CD8-positive, alpha-beta memory T cell (primary cell): Measurements from ENCODE around the gene ZMYND15. TPM values are rescaled to one million over a fixed set of nuclear protein-coding genes. Genes with fewer than 3 reads are reported as not detected.

Source experiments
- CTCF ChIA-PET: fragments of 350-600 bp; sonication (Branson Sonifier 250); formaldehyde crosslinking; loops from one replicate; lab custom pipeline; 2021; ENCODE audit warnings: antibody characterized with exemption; lab: Charles Lee
- POLR2A ChIA-PET: fragments of 350-600 bp; sonication (Branson Sonifier 250); formaldehyde crosslinking; loops from one replicate; lab custom pipeline; 2021; ENCODE audit warnings: antibody characterized with exemption; lab: Charles Lee
- DNase-seq, 5 donors: peaks; one replicate each; pipeline versions ENCODE4 v3.0.0 to v3.0.0-alpha.2; 2020 to 2022; ENCODE audit warnings: mixed read lengths in 1 of 5
- H3K27ac ChIP-seq: one replicate; pipeline ENCODE4 v1.7.0; 2013; ENCODE audit warnings: low read depth, mild to moderate bottlenecking, low read length, moderate library complexity
- H3K27me3 ChIP-seq: 2 replicates; pipeline ENCODE4 v1.7.0; 2013; ENCODE audit warnings: low read length, mild to moderate bottlenecking; ENCODE audit not compliant: insufficient read depth, poor library complexity, severe bottlenecking
- H3K36me3 ChIP-seq: 2 replicates; pipeline ENCODE4 v1.7.0; 2013; ENCODE audit warnings: mild to moderate bottlenecking, low read length, moderate library complexity; ENCODE audit not compliant: insufficient read depth
- H3K4me1 ChIP-seq: 2 replicates; pipeline ENCODE4 v1.7.0; 2013; ENCODE audit warnings: mild to moderate bottlenecking, low read length, moderate library complexity; ENCODE audit not compliant: insufficient read depth
- H3K4me3 ChIP-seq: 2 replicates; pipeline ENCODE4 v1.7.0; 2013; ENCODE audit warnings: mild to moderate bottlenecking, low read length
- H3K9me3 ChIP-seq: 2 replicates; pipeline ENCODE4 v1.7.0; 2013; ENCODE audit warnings: mild to moderate bottlenecking, low read length
- H3K27ac Mint-ChIP-seq, 8 donors: one replicate each; pipeline ENCODE4 v1.8.0; 2020 to 2021; ENCODE audit warnings: mixed read lengths in 8 of 8, mild to moderate bottlenecking in 6 of 8, inconsistent platforms in 3 of 8, moderate library complexity in 3 of 8
- H3K27me3 Mint-ChIP-seq, 2 donors: one replicate each; pipeline ENCODE4 v1.8.0; 2020 to 2021; ENCODE audit warnings: mixed read lengths in 2 of 2, mild to moderate bottlenecking in 1 of 2, moderate library complexity in 1 of 2
- H3K36me3 Mint-ChIP-seq, 3 donors: one replicate each; pipeline ENCODE4 v1.8.0; 2020 to 2021; ENCODE audit warnings: mixed read lengths in 3 of 3, inconsistent platforms in 1 of 3, mild to moderate bottlenecking in 1 of 3
- H3K4me1 Mint-ChIP-seq, 3 donors: one replicate each; pipeline ENCODE4 v1.8.0; 2020 to 2021; ENCODE audit warnings: mixed read lengths in 3 of 3, inconsistent platforms in 1 of 3, mild to moderate bottlenecking in 1 of 3
- H3K4me3 Mint-ChIP-seq, 7 donors: one replicate each; pipeline ENCODE4 v1.8.0; 2020 to 2021; ENCODE audit warnings: mixed read lengths in 7 of 7, mild to moderate bottlenecking in 6 of 7, moderate library complexity in 4 of 7, inconsistent platforms in 2 of 7
- H3K9me3 Mint-ChIP-seq, 5 donors: one replicate each; pipeline ENCODE4 v1.8.0; 2020 to 2022; ENCODE audit warnings: mixed read lengths in 5 of 5, mild to moderate bottlenecking in 3 of 5, moderate library complexity in 2 of 5, inconsistent platforms in 1 of 5
- polyA plus RNA-seq: library from polyadenylated mRNA; unstranded; fragments of 300-500 nt; fragmentation: Illumina TruSeq; gene quantifications from one replicate; pipeline ENCODE4 v1.2.3, GENCODE V29; 2021
- total RNA-seq, 2 experiments: library from RNA; stranded (reverse); gene quantifications; one replicate each; pipeline ENCODE4 v1.2.3, GENCODE V29; 2021

The ZMYND15 gene
- total and polyA plus RNA-seq, 3 experiments from 2014 or later: 0.09 TPM; not detected in 2

DNA sequence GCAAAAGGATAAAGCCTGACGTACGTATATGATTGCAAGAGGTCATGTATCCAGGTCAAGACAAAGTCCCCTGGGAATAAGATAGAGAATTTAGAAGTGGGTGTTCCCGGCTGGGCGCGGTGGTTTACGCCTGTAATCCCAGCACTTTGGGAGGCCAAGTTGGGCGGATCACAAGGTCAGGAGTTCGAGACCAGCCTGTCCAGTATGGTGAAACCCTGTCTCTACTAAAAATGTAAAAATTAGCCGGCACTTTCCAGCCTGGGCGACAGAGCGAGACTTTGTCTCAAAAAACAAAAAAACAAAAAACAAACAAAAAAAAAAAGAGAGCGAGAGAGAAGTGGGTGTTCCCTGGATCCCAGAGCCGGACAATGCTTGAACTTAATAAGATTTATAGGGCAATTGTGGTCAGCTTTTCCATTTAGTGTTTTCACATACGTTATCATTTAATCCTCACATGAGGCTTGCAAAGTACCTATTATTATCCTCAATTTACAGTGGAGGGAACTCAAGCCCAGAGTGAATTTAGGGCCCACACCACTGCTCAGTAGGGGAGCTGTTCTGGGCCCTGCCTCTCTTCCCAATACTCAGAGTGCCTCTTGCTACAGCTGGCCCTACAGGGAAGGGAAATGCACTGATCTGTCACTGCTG is 48.6 kb downstream of the ZMYND15 start:
- Mint-ChIP-seq H3K9me3 (peaks cover 0 to 2% (median 0%) of the 10 kb centered on the region in 5 donors), H3K4me1 (peaks cover 18 to 38% (median 26%) of the 10 kb centered on the region in 3 donors), H3K27ac (peak overlapping the region in 4 of 8 donors; percentile 3 to 80 (median 59)), H3K27me3 (peaks cover 38 to 45% of the 10 kb centered on the region in 2 donors), H3K4me3 (peak overlapping the region; percentile 23 to 88 (median 49)), H3K36me3 (peaks cover 0 to 2% (median 0%) of the 10 kb centered on the region in 3 donors)
- POLR2A ChIA-PET: interaction anchor here (0.7 to 1.0 kb wide), 2 partner anchors 78 to 92 kb away, joined by 4 to 5 read pairs; no protein-coding TSS in a partner anchor
- Histone ChIP-seq H3K9me3 (no peaks in the 10 kb centered on the region), H3K27me3 (peaks cover 23% of the 10 kb centered on the region), H3K36me3 (no peaks in the 10 kb centered on the region), H3K4me3 (no peak overlapping the region), H3K27ac (no peak overlapping the region), H3K4me1 (peaks cover 24% of the 10 kb centered on the region)
- CTCF ChIA-PET: interaction anchor here (1.0 to 4.5 kb wide), 4 partner anchors 9 to 101 kb away, joined by 3 to 52 read pairs (median 10); partner anchors contain the start of gene ARRB2
- DNase-seq: no peak

- DNase-seq: no peak
Measured at GRCh38 chr17:4788807-4789700, 49.4 kb downstream of the ZMYND15 start, which contains the start of gene GLTPD2. TSS of gene GLTPD2 (plus strand) at chr17:4788964. CDS start at chr17:4789012, 48 bp downstream.

DNA sequence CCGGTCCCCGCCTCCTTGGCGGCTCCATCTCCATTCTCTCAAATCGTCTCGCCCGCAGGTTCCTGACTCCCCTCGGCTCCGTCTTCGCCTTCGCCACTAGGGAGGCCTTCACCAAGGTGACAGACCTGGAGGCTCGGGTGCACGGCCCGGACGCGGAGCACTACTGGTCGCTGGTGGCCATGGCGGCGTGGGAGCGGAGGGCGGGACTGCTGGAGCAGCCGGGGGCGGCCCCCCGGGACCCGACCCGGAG is 50.0 kb downstream of the ZMYND15 start:
- H3K27me3 ChIP-seq: peaks cover 11% of the 10 kb centered on the region
- CTCF ChIA-PET: interaction anchor here (0.5 to 4.5 kb wide), 42 partner anchors 8 to 484 kb away, joined by 3 to 52 read pairs (median 4); partner anchors contain the start of genes ARRB2, C17orf107, MED11 and PELP1
- H3K36me3 ChIP-seq: no peaks in the 10 kb centered on the region
- POLR2A ChIA-PET: interaction anchor here (1.0 to 2.3 kb wide), 9 partner anchors 17 to 110 kb away, joined by 3 to 24 read pairs (median 4); partner anchors contain the start of genes ARRB2, C17orf107, MED11 and PLD2
- Mint-ChIP-seq H3K27ac (peak overlapping the region in 6 of 8 donors; percentile 12 to 83 (median 53)), H3K4me3 (peak overlapping the region; percentile 70 to 90 (median 77)), H3K9me3 (peaks cover 0 to 2% (median 0%) of the 10 kb centered on the region in 5 donors), H3K4me1 (peaks cover 18 to 38% (median 26%) of the 10 kb centered on the region in 3 donors), H3K36me3 (peaks cover 0 to 2% (median 0%) of the 10 kb centered on the region in 3 donors), H3K27me3 (peaks cover 31 to 36% of the 10 kb centered on the region in 2 donors)
- peaks cover 24% of the 10 kb centered on the region for H3K4me1 ChIP-seq
- no peaks in the 10 kb centered on the region for H3K9me3 ChIP-seq
- H3K4me3 ChIP-seq: peak overlapping the region; percentile 42
- no peak for DNase-seq
- H3K27ac ChIP-seq: peak overlapping the region; percentile 83

More at GRCh38 chr17:4788807-4789700, 49.4 kb downstream of the ZMYND15 start, which contains the start of gene GLTPD2:
- Histone ChIP-seq H3K36me3 (no peaks in the 10 kb centered on the region), H3K27ac (peak within 1 kb of the TSS; percentile 83), H3K4me1 (peaks cover 24% of the 10 kb centered on the region), H3K9me3 (no peaks in the 10 kb centered on the region), H3K27me3 (peaks cover 17% of the 10 kb centered on the region), H3K4me3 (peak within 1 kb of the TSS; percentile 42)
- Mint-ChIP-seq H3K27me3 (peaks cover 37 to 40% of the 10 kb centered on the region in 2 donors), H3K27ac (peak within 1 kb of the TSS in 7 of 8 donors; percentile 12 to 83 (median 73)), H3K4me3 (peak within 1 kb of the TSS; percentile 70 to 90 (median 77)), H3K4me1 (peaks cover 18 to 38% (median 26%) of the 10 kb centered on the region in 3 donors), H3K36me3 (peaks cover 0 to 2% (median 0%) of the 10 kb centered on the region in 3 donors), H3K9me3 (peaks cover 0 to 2% (median 0%) of the 10 kb centered on the region in 5 donors)
- ChIA-PET CTCF (interaction anchor here (0.5 to 4.5 kb wide), 42 partner anchors 9 to 485 kb away, joined by 3 to 52 read pairs (median 4); partner anchors contain the start of genes ARRB2, C17orf107, MED11 and PELP1), POLR2A (interaction anchor here (0.7 to 2.3 kb wide), 9 partner anchors 17 to 111 kb away, joined by 3 to 24 read pairs (median 4); partner anchors contain the start of genes ARRB2, C17orf107, MED11 and PLD2)

GRCh38 chr17:4789951-4790704 is 50.5 kb downstream of the ZMYND15 start:
- peak; percentile 67 to 86 (median 76) for DNase-seq
- H3K9me3 Mint-ChIP-seq: peaks cover 0 to 2% (median 0%) of the 10 kb centered on the region in 5 donors
- Histone ChIP-seq H3K9me3 (no peaks in the 10 kb centered on the region), H3K27ac (peak overlapping the region; percentile 83), H3K27me3 (peaks cover 9% of the 10 kb centered on the region), H3K4me3 (peak overlapping the region; percentile 42), H3K4me1 (peaks cover 24% of the 10 kb centered on the region), H3K36me3 (no peaks in the 10 kb centered on the region)
- H3K27ac Mint-ChIP-seq: peak overlapping the region; percentile 70 to 95 (median 89)
- POLR2A ChIA-PET: interaction anchor here (0.7 to 2.3 kb wide), 11 partner anchors 14 to 109 kb away, joined by 3 to 24 read pairs (median 4); partner anchors contain the start of genes ARRB2, C17orf107, MED11 and PLD2
- H3K4me1 Mint-ChIP-seq: peaks cover 18 to 38% (median 26%) of the 10 kb centered on the region in 3 donors
- CTCF ChIA-PET: interaction anchor here (0.5 to 4.5 kb wide), 48 partner anchors 8 to 484 kb away, joined by 3 to 52 read pairs (median 4); partner anchors contain the start of genes ARRB2, C17orf107, CHRNE and MED11
- peaks cover 29 to 32% of the 10 kb centered on the region in 2 donors for H3K27me3 Mint-ChIP-seq
- peak overlapping the region; percentile 82 to 95 (median 89) for H3K4me3 Mint-ChIP-seq
- H3K36me3 Mint-ChIP-seq: peaks cover 0 to 2% (median 0%) of the 10 kb centered on the region in 3 donors

- H3K4me1 Mint-ChIP-seq: peaks cover 18 to 36% (median 22%) of the 10 kb centered on the region in 3 donors
- peaks cover 0 to 2% (median 0%) of the 10 kb centered on the region in 5 donors for H3K9me3 Mint-ChIP-seq
- peaks cover 0 to 2% (median 0%) of the 10 kb centered on the region in 3 donors for H3K36me3 Mint-ChIP-seq
- peaks cover 24 to 27% of the 10 kb centered on the region in 2 donors for H3K27me3 Mint-ChIP-seq
- peak overlapping the region; percentile 83 for H3K27ac ChIP-seq
- CTCF ChIA-PET: interaction anchor here (0.8 to 4.5 kb wide), 30 partner anchors 9 to 309 kb away, joined by 3 to 52 read pairs (median 5); partner anchors contain the start of genes ARRB2, CHRNE, MED11 and PELP1
- no peaks in the 10 kb centered on the region for H3K9me3 ChIP-seq
- H3K4me3 Mint-ChIP-seq: peak overlapping the region; percentile 82 to 95 (median 89)
- peak overlapping the region; percentile 56 to 95 (median 89) for H3K27ac Mint-ChIP-seq
- POLR2A ChIA-PET: interaction anchor here (0.7 to 2.3 kb wide), 7 partner anchors 14 to 109 kb away, joined by 4 to 24 read pairs (median 6); partner anchors contain the start of genes ARRB2, C17orf107 and MED11
- H3K27me3 ChIP-seq: peaks cover 4% of the 10 kb centered on the region
- no peaks in the 10 kb centered on the region for H3K36me3 ChIP-seq
- no peak for DNase-seq
- peak overlapping the region; percentile 42 for H3K4me3 ChIP-seq
- peaks cover 19% of the 10 kb centered on the region for H3K4me1 ChIP-seq
Measured at GRCh38 chr17:4790705-4791088, 51.1 kb downstream of the ZMYND15 start.

DNA sequence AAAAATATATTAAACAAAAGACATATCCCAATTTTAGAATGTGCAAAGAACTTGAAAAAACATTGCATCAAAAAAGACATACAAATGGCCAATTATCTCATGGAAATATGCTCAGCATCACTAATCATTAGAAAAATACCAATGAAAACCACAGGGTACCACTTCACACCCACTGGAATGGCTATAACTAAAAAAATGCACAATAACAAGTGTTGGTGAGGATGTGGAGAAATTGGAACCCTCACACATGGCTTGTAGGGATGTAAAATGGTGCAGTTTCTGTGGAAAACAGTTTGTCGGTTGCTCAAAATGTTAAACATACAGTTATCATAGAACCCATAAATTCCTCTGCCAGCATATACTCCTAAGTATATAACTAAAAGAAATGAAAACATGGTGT is 55.5 kb downstream of the ZMYND15 start:
- Histone ChIP-seq H3K27ac (no peak overlapping the region), H3K27me3 (no peaks in the 10 kb centered on the region), H3K4me1 (peaks cover 16% of the 10 kb centered on the region), H3K4me3 (no peak overlapping the region), H3K36me3 (peaks cover 17% of the 10 kb centered on the region), H3K9me3 (no peaks in the 10 kb centered on the region)
- POLR2A ChIA-PET: no interaction called here
- CTCF ChIA-PET: no interaction called here
- peak overlapping the region in 3 of 8 donors; percentile 33 to 99 (median 37) for H3K27ac Mint-ChIP-seq
- peaks cover 0 to 23% (median 6%) of the 10 kb centered on the region in 3 donors for H3K36me3 Mint-ChIP-seq
- H3K27me3 Mint-ChIP-seq: peaks cover 3 to 4% of the 10 kb centered on the region in 2 donors
- peaks cover 0 to 2% (median 0%) of the 10 kb centered on the region in 5 donors for H3K9me3 Mint-ChIP-seq
- DNase-seq: no peak
- peak overlapping the region in 3 of 7 donors; percentile 99 to 100 (median 99) for H3K4me3 Mint-ChIP-seq
- H3K4me1 Mint-ChIP-seq: peaks cover 21 to 31% (median 23%) of the 10 kb centered on the region in 3 donors
